GOT3 (cell line): ENCODE results near the gene EGR2.

Source experiments
- DNase-seq: peaks from one replicate; lab custom pipeline; 2025; ENCODE audit warnings: mixed read lengths; lab: John Stamatoyannopoulos, UW

The EGR2 gene

GRCh38 chr10:62816331-62817120, at the start of gene EGR2:
Gene EGR2 (minus strand): TSS chr10:62816366. CDS start chr10:62816029, 337 bp downstream.
- peak; percentile 92 for DNase-seq

- no peak for DNase-seq
Measured at GRCh38 chr10:62862447-62862846, 46.3 kb upstream of the EGR2 start.

GRCh38 chr10:62861507-62861906, 45.3 kb upstream of the EGR2 start:
- no peak for DNase-seq

- no peak for DNase-seq
Measured at GRCh38 chr10:62860946-62861345, 44.8 kb upstream of the EGR2 start.

GRCh38 chr10:62858364-62858763, 42.2 kb upstream of the EGR2 start:
- DNase-seq: no peak

GRCh38 chr10:62856021-62856420, 39.9 kb upstream of the EGR2 start:
- DNase-seq: no peak

- no peak for DNase-seq
Measured at GRCh38 chr10:62853710-62854109, 37.5 kb upstream of the EGR2 start.

- DNase-seq: no peak
Measured at GRCh38 chr10:62852961-62853702, 37.0 kb upstream of the EGR2 start.

- DNase-seq: no peak
Measured at GRCh38 chr10:62851442-62851841, 35.3 kb upstream of the EGR2 start.

- no peak for DNase-seq
Measured at GRCh38 chr10:62850646-62851045, 34.5 kb upstream of the EGR2 start.

GRCh38 chr10:62847433-62847832, 31.3 kb upstream of the EGR2 start:
- DNase-seq: no peak

GRCh38 chr10:62844280-62845011, 28.3 kb upstream of the EGR2 start:
- DNase-seq: no peak

GRCh38 chr10:62843600-62843999, 27.4 kb upstream of the EGR2 start:
- no peak for DNase-seq

- no peak for DNase-seq
Measured at GRCh38 chr10:62842983-62843382, 26.8 kb upstream of the EGR2 start.

GRCh38 chr10:62839590-62839989, 23.4 kb upstream of the EGR2 start:
- no peak for DNase-seq

- no peak for DNase-seq
Measured at GRCh38 chr10:62831346-62831745, 15.2 kb upstream of the EGR2 start.

GRCh38 chr10:62830679-62831078, 14.5 kb upstream of the EGR2 start:
- no peak for DNase-seq

- no peak for DNase-seq
Measured at GRCh38 chr10:62829622-62830021, 13.5 kb upstream of the EGR2 start.

GRCh38 chr10:62826273-62826672, 10.1 kb upstream of the EGR2 start:
- no peak for DNase-seq

GRCh38 chr10:62820586-62820985, 4.4 kb upstream of the EGR2 start:
- DNase-seq: no peak

- no peak for DNase-seq
Measured at GRCh38 chr10:62819141-62819920, 3.2 kb upstream of the EGR2 start.
